Right forelimb (tissue), 1 donor: ENCODE results near the gene SEMA3E.
"Not testable (repeated sequence)": the region's sequence is repeated elsewhere in the genome, so short reads cannot be mapped to it uniquely, and the experiment has no call there.

Experiments
- DNase-seq: peaks from one replicate; pipeline ENCODE4 v3.0.0-alpha.2; 2018

SEMA3E gene

DNA sequence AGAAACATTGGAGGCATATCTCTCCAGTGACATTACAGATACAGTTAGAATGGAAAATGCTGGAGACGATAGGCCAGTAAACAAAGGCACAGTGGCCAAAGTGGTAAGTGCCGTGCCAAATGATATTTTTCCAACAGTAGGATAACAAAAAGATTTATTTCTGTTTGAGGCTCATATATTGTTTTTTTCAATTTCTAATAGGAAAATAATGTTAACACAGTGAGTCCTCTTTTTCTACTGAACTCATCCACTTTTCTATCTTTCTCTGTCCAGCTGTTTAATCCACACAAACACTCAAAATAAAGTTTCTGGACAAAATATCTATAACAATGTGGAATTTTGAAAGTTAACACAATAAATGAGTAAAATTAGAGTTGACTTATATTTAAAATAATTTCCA is 201.3 kb downstream of the SEMA3E start:
- DNase-seq: no peak

GRCh38 chr7:83446102-83446669 is 202.8 kb downstream of the SEMA3E start:
- DNase-seq: no peak

DNA sequence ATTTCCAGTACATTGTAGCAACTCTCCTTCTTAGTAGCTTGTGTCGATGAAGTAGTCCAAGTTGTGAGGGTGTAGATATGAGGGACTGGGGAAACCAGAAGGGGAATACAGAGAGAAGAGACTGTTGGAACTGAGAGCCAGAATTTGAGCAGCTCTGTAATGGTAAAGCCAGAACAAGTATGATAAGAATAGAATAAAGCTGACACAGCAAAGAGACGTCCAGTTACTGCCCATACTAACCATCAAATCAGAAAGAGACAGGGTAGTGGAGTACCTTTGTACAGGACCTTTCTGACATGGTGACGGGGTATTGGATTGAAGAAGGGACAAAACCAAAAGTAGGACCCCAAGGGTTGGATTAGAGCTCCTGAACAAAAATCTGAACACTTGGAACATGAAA is 206.0 kb downstream of the SEMA3E start:
- no peak for DNase-seq

DNA sequence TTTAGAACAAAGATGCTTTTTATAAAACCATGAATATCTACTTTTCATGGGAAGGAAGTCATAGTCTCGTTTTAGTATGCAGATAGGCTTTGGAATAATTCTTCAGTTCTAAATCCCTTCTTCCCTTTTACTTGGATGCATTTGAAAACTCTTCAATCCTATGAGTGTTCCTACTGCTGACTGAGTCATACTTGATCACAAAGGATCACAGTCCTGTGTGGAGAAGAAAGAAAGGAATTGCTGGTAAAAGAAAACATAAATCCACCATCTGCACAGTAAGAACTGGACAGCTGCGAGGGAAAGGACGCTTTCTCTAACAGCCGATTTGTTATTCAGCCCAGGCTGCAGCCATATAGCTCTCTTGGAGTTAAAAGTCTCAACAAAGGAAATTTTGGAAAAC is 209.9 kb downstream of the SEMA3E start:
- no peak for DNase-seq

DNA sequence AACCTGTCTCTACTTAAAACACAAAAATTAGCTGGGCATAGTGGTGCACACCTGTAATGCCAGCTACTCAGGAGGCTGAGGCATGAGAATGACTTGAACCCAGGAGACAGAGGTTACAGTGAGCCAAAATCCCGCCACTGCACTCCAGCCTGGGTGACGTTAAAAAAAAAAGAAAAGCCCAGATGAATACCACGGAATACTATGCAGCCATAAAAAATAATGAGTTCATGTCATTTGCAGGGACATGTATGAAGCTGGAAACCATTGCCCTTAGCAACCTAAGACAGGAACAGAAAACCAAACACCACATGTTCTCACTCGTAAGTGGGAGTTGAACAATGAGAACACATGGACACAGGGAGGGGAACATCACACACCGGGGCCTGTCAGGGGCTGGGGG is 218.7 kb downstream of the SEMA3E start:
- DNase-seq: not testable (repeated sequence)

DNA sequence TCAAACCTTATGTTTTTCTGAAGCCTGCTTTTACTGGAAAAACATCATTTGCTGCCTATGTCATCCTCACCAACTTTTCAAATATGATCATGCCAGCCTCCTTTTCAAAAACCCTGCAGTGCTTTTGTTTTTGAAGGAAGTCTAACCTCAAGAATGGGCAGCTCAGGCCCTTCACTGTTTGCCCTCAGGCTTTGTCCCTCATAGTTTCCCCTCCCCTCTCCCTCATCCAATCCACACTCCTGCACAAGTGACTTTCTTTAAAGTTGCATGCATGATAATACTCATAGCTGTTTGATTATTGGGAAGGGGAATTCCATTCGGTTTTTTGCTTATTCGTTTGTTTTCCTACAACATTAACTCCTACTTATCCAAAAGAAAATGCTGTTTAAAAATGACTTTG is 219.4 kb downstream of the SEMA3E start:
- DNase-seq: no peak

DNA sequence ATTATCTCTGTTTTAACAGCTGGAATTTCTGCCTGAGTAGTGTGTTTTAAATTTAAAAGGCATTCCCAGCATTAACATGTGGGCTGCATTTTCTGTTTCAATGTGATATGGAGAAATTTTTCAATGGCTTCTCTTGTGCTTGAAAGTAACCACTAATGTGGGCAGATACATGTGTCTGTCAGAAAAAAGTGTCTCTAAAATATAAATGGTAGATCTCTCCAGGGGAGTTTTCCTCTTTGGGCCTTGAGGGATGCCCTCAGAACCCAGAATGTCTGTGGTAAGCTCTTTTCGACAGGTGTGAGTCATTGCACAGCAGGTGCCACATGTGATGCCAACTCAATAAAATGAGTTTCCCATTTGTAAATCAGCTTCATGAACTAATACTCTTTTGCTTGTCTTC is 221.1 kb downstream of the SEMA3E start:
- no peak for DNase-seq

DNA sequence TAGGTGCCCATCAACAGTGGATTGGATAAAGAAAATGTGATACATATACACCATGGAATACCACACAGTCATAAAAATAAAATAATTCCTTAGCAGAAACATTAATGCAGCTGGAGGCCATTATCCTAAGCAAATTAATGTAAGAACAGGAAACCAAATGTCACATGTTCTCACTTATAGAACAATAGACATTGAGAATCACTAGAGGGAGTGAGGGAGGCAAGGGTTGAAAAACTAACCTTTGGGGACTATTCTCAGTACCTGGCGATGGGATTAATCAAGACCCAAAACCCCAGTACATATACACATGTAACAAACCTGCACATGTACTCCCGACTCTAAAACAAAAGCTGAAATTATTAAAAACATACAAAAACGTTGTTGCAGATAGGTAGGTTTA is 222.6 kb downstream of the SEMA3E start:
- DNase-seq: no peak

- no peak for DNase-seq
These were observed 229.9 kb downstream of the SEMA3E start for GRCh38 chr7:83419013-83419412.

- DNase-seq: no peak
These were observed 233.1 kb downstream of the SEMA3E start for GRCh38 chr7:83415840-83416239.

- DNase-seq: no peak
These were observed 234.0 kb downstream of the SEMA3E start for GRCh38 chr7:83414947-83415346.

DNA sequence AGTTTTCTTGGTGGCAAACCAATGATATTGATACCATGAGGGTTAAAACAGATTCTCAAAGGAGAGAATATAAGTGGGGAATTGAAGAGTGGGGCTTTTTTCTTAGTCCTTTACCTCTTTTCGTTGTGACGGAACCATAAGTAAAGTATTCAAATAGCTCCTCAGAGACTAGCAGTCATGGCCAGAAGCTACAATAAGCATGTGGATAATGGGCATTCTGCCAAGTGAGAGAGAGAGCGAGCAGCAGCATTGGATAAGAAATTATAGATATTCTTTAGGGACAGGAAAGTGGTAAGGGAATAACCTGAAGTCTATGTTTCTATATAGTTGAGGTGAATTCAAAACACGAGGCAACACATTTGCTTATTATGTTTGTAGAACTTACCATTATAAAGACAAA is 235.1 kb downstream of the SEMA3E start:
- DNase-seq: no peak

DNA sequence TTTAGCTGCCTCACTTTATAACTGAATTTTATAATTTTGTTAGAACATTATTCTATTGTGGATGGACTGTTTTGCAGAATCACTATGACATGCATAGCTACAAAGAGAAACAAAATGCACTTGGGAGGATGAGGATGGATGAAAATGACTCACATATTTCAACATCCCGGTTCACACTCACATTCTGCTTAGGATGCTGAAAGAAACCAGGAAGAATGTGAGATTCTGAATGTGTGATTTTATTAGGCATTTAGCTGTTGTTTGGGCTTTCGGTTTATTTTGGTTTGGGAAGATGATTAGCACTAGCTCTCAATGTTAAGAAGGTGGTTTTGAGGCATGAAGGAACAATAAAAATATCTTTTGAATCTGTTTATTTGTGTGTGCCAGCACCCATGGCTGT is 235.5 kb downstream of the SEMA3E start:
- no peak for DNase-seq

DNA sequence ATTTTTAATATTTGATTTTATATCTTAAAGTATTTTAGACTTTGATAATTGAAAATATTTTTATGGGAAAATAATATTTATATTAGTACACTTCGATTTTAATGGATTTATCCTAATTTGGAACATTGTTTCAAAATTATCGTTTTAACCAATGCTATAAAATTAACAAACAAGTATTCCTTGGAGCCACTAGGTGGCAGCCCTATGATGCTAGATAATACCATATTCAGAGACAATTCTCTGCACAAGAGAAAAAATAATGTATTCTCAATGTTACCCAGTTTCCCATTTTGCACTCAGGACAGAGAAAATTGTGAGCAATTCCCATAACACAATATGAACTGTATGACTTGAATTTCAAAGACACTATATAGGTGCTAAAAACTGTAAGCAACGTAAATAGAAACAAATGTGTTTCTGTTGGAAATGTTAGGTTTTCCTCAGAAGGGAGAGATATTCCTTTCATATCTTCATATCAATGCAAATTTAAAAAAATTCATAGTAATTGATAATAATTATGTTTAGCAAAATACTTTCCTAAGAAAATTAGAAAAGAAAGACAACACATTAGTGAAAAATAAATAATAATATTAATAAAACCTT is 237.8 kb downstream of the SEMA3E start:
- no peak for DNase-seq

DNA sequence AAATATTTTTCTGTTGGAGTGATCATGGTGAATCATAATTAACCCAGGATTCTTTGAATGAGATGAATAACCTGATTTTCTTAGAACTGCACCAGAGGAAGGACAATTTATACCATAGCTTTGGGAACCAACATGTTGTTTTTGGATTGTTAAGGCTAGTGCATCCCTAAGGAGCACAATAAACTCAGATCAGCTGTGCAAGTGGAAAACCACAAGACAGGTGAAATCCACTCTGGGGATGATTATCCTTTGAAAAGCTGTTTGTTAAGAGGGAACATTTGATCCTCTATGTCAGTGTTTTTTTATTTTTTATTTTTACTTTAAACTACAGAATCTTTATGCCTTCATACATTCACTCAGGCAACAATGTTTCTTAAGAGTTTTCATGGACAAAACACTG is 254.2 kb downstream of the SEMA3E start:
- DNase-seq: no peak

- no peak for DNase-seq
These were observed 260.5 kb downstream of the SEMA3E start for GRCh38 chr7:83388436-83388835.

DNA sequence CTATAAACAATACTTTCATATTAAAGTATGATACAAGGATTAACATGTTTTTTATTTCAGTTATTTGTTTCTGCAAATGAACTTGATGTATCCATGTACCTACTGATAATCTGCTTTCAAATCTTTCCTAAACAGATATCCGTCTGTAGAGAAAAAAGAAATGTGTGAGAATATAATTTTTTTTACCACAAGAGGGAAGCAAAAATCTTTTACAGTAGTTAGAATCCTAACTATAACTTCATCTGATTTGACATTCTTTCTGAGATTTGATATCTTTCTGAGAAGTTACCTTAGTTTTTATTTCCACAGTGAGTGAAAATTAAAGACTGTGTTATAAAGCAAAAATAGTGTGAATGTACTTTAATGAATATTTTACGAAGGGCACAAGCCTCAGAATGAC is 282.3 kb downstream of the SEMA3E start:
- DNase-seq: no peak

DNA sequence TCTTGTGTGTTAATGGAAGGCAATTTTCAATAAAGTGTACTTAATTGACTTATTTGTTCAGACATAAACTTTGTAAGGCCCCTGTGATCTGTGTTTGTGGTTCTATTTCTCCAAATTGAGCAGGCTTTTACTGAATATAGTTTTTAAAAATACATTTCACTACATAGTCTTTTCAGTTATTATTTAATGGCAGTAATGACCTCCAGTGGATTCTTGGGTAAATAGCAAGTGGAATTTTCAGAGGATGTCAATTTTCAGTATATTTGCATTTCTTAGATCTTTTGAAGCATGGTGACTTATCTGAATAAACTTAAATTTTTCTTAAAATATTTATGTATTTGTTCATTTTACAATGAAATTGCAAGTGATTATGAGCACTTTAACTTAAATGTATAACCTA is 283.2 kb downstream of the SEMA3E start:
- DNase-seq: no peak

GRCh38 chr7:83362871-83363550 is 285.9 kb downstream of the SEMA3E start:
- DNase-seq: peak; percentile 46

DNA sequence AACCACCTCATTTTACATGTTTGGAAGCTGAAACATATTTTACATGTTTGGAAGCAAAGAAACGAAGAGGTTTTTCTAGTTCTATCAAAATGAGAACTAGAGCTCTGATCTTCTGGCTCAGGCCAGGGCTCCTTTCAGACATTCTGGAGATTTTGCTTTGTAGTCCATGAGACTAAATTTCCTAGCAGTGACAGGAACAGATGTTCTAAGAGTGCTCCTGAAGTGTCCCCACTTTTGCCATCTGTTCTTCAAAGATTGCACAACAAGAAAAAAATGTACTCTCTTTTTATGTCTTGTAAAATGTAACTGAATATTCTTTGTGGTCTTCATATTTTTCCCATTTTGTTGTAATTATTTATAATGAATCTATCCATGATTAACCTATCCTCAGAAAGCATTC is 289.8 kb downstream of the SEMA3E start:
- no peak for DNase-seq

GRCh38 chr7:83355143-83355542 is 293.8 kb downstream of the SEMA3E start:
- no peak for DNase-seq

GRCh38 chr7:83347945-83348444 is 300.9 kb downstream of the SEMA3E start:
- no peak for DNase-seq

GRCh38 chr7:83339907-83340306 is 309.0 kb downstream of the SEMA3E start:
- no peak for DNase-seq

GRCh38 chr7:83338277-83338950 is 310.5 kb downstream of the SEMA3E start:
- no peak for DNase-seq
